Measurements from ENCODE around the gene SYT6. TPM values are rescaled to one million over a fixed set of nuclear protein-coding genes. Genes with fewer than 3 reads are reported as not detected.

Gene SYT6
- polyA plus RNA-seq, 2 donors, result not detected

Other genes starting within 250 kb of the SYT6 start
- gene AP4B1, start 249.1 kb downstream of the SYT6 start, polyA plus RNA-seq, result 10 to 100 TPM; 12.9 to 15.1 TPM
- gene DCLRE1B, start 248.5 kb downstream of the SYT6 start, polyA plus RNA-seq, result 1 to 10 TPM; 1.5 to 3.7 TPM
- 10 to 100 TPM; 10.8 to 14.5 TPM for gene HIPK1, start 224.5 kb downstream of the SYT6 start, polyA plus RNA-seq
- gene OLFML3, start 174.4 kb downstream of the SYT6 start, polyA plus RNA-seq, result 1 to 10 TPM; 4.7 to 6.7 TPM